GM19468 (cell line): ENCODE measurements around the gene THAP5.
"Not testable (repeated sequence)": the region's sequence is repeated elsewhere in the genome, so short reads cannot be mapped to it uniquely, and the experiment has no call there.

Experiments used
- ATAC-seq: cut with Tn5 transposase; IDR thresholded peaks from one replicate; pipeline ENCODE4 v1.9.1; 2021; ENCODE audit warnings: mild to moderate bottlenecking, moderate library complexity, moderate number of reproducible peaks; ENCODE audit not compliant: unreplicated experiment; ENCODE audit errors: extremely low read depth

The THAP5 gene

GRCh38 chr7:108586274-108586710 lies 16.8 kb upstream of the THAP5 start:
- ATAC-seq = no peak

- no peak for ATAC-seq
Measured at GRCh38 chr7:108585843-108586242, 16.3 kb upstream of the THAP5 start.

- ATAC-seq = no peak
Measured at GRCh38 chr7:108584211-108584610, 14.7 kb upstream of the THAP5 start.

GRCh38 chr7:108581655-108582491 lies 12.4 kb upstream of the THAP5 start:
- ATAC-seq = no peak

- ATAC-seq = no peak
Measured at GRCh38 chr7:108580298-108580697, 10.8 kb upstream of the THAP5 start.

GRCh38 chr7:108578937-108579336 lies 9.4 kb upstream of the THAP5 start:
- no peak for ATAC-seq

- no peak for ATAC-seq
Measured at GRCh38 chr7:108576116-108576515, 6.6 kb upstream of the THAP5 start.

GRCh38 chr7:108575156-108575555 lies 5.7 kb upstream of the THAP5 start:
- no peak for ATAC-seq

GRCh38 chr7:108572480-108572879 lies 3.0 kb upstream of the THAP5 start:
- ATAC-seq = no peak

- no peak for ATAC-seq
Measured at GRCh38 chr7:108570146-108570755, 745 bp upstream of the THAP5 start.

- no peak for ATAC-seq
Measured at GRCh38 chr7:108568801-108569380, 615 bp downstream of the THAP5 start.

GRCh38 chr7:108565987-108566386 lies 3.5 kb downstream of the THAP5 start:
- no peak for ATAC-seq

GRCh38 chr7:108561047-108561619 lies 8.4 kb downstream of the THAP5 start:
- ATAC-seq = no peak

GRCh38 chr7:108559253-108559652 lies 10.3 kb downstream of the THAP5 start:
- ATAC-seq = no peak

GRCh38 chr7:108557617-108558016 lies 11.9 kb downstream of the THAP5 start:
- no peak for ATAC-seq

- no peak for ATAC-seq
Measured at GRCh38 chr7:108557191-108557590, 12.3 kb downstream of the THAP5 start.

- not testable (repeated sequence) for ATAC-seq
Measured at GRCh38 chr7:108556665-108557064, 12.8 kb downstream of the THAP5 start.

GRCh38 chr7:108548141-108548896 lies 21.2 kb downstream of the THAP5 start:
- ATAC-seq = not testable (repeated sequence)

GRCh38 chr7:108541478-108541877 lies 28.0 kb downstream of the THAP5 start:
- no peak for ATAC-seq

- ATAC-seq = not testable (repeated sequence)
Measured at GRCh38 chr7:108538685-108539084, 30.8 kb downstream of the THAP5 start.
